Superior temporal gyrus (tissue), 1 donor: ENCODE results near the gene BTBD2.

Source experiments
- DNase-seq: peaks from one replicate; pipeline ENCODE4 v3.0.0-alpha.2; 2016; ENCODE audit errors: extremely low spot score

The BTBD2 gene

GRCh38 chr19:1985588-1986356, 29.7 kb downstream of the BTBD2 start:
- no peak for DNase-seq

GRCh38 chr19:1984357-1984756, 31.2 kb downstream of the BTBD2 start:
- no peak for DNase-seq

- no peak for DNase-seq
Observed at GRCh38 chr19:1981253-1981652, 34.3 kb downstream of the BTBD2 start.

GRCh38 chr19:1980809-1981181, 34.7 kb downstream of the BTBD2 start:
- DNase-seq, result no peak

- DNase-seq, result no peak
Observed at GRCh38 chr19:1980091-1980808, 35.3 kb downstream of the BTBD2 start.

GRCh38 chr19:1979642-1980041, 35.9 kb downstream of the BTBD2 start:
- DNase-seq, result no peak

GRCh38 chr19:1979017-1979416, 36.5 kb downstream of the BTBD2 start:
- DNase-seq, result no peak

- DNase-seq, result no peak
Observed at GRCh38 chr19:1978346-1978894, 37.1 kb downstream of the BTBD2 start.

GRCh38 chr19:1977120-1977519, 38.4 kb downstream of the BTBD2 start:
- no peak for DNase-seq

- DNase-seq, result peak; percentile 44
Observed at GRCh38 chr19:1975162-1975480, 40.4 kb downstream of the BTBD2 start.

GRCh38 chr19:1974381-1975161, 40.9 kb downstream of the BTBD2 start:
- DNase-seq, result no peak

- DNase-seq, result no peak
Observed at GRCh38 chr19:1970806-1971502, 44.6 kb downstream of the BTBD2 start.

GRCh38 chr19:1970003-1970805, 45.3 kb downstream of the BTBD2 start:
- DNase-seq, result no peak

- DNase-seq, result no peak
Observed at GRCh38 chr19:1969176-1970002, 46.1 kb downstream of the BTBD2 start.

- no peak for DNase-seq
Observed at GRCh38 chr19:1968279-1969175, 47.0 kb downstream of the BTBD2 start.

GRCh38 chr19:1967087-1967608, 48.4 kb downstream of the BTBD2 start:
- no peak for DNase-seq

GRCh38 chr19:1962674-1963073, 52.8 kb downstream of the BTBD2 start:
- no peak for DNase-seq

GRCh38 chr19:1961000-1961883, 54.3 kb downstream of the BTBD2 start:
- no peak for DNase-seq
